T-helper 17 cell (primary cell): ENCODE measurements around the gene CCR7. TPM values are rescaled to one million over a fixed set of nuclear protein-coding genes. Genes with fewer than 3 reads are reported as not detected.
A peak's percentile ranks its signal among the peaks of the same experiment; 100 is the strongest.

Experiments
- ATAC-seq: fragments of 150-1000 bp; cut with Tn5 transposase; 2 replicates; pipeline ENCODE4 v1.10.0; 2021; ENCODE audit warnings: mild to moderate bottlenecking, moderate library complexity
- DNase-seq, 3 donors: peaks; one replicate each; pipeline versions ENCODE4 v3.0.0 to v3.0.0-alpha.2; 2020 to 2021
- H3K9me3 ChIP-seq: one replicate; pipeline ENCODE4 v1.7.0; 2013; ENCODE audit warnings: low read length, mild to moderate bottlenecking; ENCODE audit not compliant: control insufficient read depth, poor library complexity, severe bottlenecking
- H3K27ac Mint-ChIP-seq: one replicate; pipeline ENCODE4 v1.8.0; 2022; ENCODE audit warnings: mild to moderate bottlenecking, moderate library complexity, mixed read lengths
- H3K27me3 Mint-ChIP-seq: one replicate; pipeline ENCODE4 v1.8.0; 2022; ENCODE audit warnings: mixed read lengths
- H3K36me3 Mint-ChIP-seq: one replicate; pipeline ENCODE4 v1.8.0; 2022; ENCODE audit warnings: low read depth, mixed read lengths
- H3K4me1 Mint-ChIP-seq: one replicate; pipeline ENCODE4 v1.8.0; 2022; ENCODE audit warnings: mild to moderate bottlenecking, mixed read lengths
- H3K4me3 Mint-ChIP-seq: one replicate; pipeline ENCODE4 v1.8.0; 2022; ENCODE audit warnings: mild to moderate bottlenecking, moderate library complexity, mixed read lengths
- total RNA-seq, 4 donors: library from RNA in 2 of 4; stranded (reverse) in 2 of 4; gene quantifications; one replicate each; pipeline ENCODE4 v1.2.3 and lab custom pipeline; 2022 to 2026

The CCR7 gene
- total RNA-seq, 2 donors from 2014 or later: 165 to 182 TPM

DNA sequence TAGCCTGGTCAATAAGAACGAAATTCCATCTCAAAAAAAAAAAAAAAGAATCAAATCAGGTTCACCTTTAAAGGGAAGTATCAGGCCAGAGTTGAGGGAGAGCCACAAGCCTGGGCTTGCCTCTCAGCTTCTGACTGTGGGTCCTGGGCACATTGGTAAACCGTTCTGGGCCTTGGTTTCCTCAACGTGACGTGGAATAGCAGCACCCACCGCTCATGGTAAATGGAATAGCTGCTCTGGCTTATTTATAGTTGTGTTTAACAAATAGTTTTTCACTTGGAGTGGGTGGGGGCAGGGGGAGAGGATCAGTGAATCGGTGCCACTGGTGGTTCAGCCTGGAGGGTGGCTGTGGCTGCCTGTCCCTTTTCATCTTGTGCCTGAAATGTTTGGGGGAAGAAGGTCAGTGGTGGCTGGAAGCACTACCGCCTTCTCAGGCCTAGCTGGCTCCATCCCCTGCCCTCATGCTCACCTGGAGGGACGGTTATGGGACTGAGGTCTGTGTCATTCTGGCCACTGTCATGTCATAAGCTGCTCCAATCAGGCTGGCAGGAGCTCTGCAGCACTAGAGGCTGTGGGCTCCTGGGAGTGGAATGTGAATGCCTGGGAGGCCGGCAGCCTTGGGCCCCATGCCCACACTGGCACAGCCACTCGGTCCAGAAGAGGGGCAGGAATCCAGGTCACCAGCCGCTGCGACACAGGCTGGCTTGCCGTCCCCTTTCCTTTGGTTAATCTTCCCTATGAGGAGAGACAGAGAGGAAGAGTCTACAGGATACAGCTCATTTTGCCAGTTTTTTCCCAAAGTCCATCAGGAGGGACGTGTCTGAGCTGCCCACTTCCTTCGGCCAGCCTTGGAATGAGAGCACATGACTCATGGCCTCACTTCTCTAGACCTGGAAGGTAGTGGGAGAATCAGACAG, 27.0 kb downstream of the CCR7 start:
- peak overlapping the region; percentile 99 for H3K27ac Mint-ChIP-seq
- peaks cover 1% of the 10 kb centered on the region for H3K36me3 Mint-ChIP-seq
- H3K27me3 Mint-ChIP-seq: no peaks in the 10 kb centered on the region
- ATAC-seq (no peak), DNase-seq (no peak)
- H3K4me1 Mint-ChIP-seq: peaks cover 75% of the 10 kb centered on the region
- H3K4me3 Mint-ChIP-seq: no peak overlapping the region
- H3K9me3 ChIP-seq: no peaks in the 10 kb centered on the region

DNA sequence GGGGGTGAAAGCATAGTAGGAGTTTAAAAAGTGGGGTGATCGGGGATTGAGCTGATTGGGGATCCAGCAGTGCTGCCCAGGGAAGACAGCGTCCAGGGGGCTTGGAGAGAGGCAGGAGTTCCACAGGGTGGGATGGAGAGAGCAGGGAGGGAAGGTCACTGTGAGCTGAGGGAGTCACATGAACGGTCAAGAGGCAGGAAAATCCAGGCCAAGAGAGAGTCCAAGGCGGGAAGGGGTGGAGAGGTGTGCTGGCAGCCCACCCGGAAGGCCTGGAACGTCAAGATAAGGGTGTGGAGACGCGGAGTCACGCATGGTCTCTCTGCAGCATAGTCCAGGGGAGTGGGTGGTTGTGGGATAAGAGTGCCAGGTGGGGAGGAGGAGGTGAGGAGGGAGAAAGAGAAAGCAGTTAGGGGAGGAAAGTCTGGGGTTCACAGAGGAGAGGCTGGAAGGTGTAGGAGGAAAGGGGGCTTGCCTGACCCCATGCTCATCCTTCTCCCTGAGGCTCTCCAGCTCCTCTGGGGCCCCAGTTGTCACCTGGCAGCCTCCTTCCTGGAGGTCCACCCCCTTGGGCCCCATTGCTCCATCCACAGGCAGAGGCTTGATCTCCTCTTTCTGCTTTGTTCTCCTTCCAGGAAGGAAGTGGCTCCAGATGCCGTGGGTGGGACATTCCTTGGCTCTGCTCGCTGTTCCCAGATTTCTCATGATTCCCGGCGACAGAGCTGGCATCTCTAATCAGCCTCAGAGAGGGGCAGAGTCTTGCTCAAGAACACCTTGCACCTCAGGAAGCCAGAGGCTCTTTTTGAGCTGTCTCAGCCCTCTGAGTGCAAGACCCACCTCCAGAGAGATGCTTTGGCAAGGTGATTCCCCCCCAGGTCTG, 28.7 kb downstream of the CCR7 start:
- Mint-ChIP-seq H3K4me3 (peak overlapping the region; percentile 36), H3K27ac (peak overlapping the region; percentile 99)
- no peak for DNase-seq

GRCh38 chr17:40535924-40536294, 29.4 kb downstream of the CCR7 start:
- Mint-ChIP-seq H3K27me3 (no peaks in the 10 kb centered on the region), H3K27ac (peak overlapping the region; percentile 99), H3K4me1 (peaks cover 72% of the 10 kb centered on the region), H3K4me3 (no peak overlapping the region), H3K36me3 (peaks cover 2% of the 10 kb centered on the region)
- ATAC-seq (no peak), DNase-seq (no peak)
- no peaks in the 10 kb centered on the region for H3K9me3 ChIP-seq

More for the DNA sequence above, 28.7 kb downstream of the CCR7 start:
- H3K27me3 Mint-ChIP-seq: no peaks in the 10 kb centered on the region
- H3K36me3 Mint-ChIP-seq: peaks cover 2% of the 10 kb centered on the region
- no peak for ATAC-seq
- H3K9me3 ChIP-seq: no peaks in the 10 kb centered on the region
- H3K4me1 Mint-ChIP-seq: peaks cover 76% of the 10 kb centered on the region

- ATAC-seq: no peak
- Mint-ChIP-seq H3K27ac (peak overlapping the region; percentile 99), H3K4me1 (peaks cover 72% of the 10 kb centered on the region), H3K36me3 (peaks cover 2% of the 10 kb centered on the region), H3K27me3 (no peaks in the 10 kb centered on the region), H3K4me3 (no peak overlapping the region)
- DNase-seq: no peak
- no peaks in the 10 kb centered on the region for H3K9me3 ChIP-seq
Observed at GRCh38 chr17:40535438-40535837, 29.8 kb downstream of the CCR7 start.

DNA sequence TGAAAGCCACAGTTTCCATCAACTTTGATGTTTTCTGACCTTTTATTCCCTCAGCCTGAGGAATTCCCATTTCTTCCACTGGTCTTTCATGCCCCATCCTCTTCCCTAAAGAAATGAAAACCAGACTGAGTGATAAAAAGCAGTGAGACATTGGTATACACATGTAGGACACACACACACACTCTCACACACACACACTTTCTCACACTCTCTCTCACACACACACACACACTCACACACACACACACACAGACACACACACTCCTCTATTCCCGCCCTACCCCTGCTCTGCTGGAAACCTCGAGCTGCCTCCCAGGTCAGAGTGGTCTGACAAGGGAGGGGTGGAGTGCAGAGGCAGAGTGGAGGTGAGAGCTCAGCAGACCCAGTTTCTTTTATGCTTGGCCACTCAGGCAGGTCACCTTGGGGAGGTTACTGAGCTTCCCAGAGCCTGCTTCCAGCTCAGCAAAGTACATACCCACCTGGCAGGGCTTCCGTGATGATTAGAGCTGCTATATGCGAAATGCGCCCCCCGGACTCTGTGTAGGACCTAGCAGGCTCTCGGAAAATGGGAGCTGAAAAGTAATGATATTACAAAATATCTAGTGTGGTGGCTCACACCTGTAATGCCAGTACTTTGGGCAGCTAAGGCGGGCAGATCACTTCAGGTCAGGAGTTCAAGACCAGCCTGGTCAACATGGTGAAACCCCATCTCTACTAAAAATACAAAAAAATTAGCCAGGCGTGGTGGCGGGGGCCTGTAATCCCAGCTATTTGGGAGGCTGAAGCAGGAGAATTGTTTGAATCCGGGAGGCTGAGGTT, 30.7 kb downstream of the CCR7 start:
- no peaks in the 10 kb centered on the region for H3K27me3 Mint-ChIP-seq

GRCh38 chr17:40533896-40534295, 31.4 kb downstream of the CCR7 start:
- Mint-ChIP-seq H3K4me3 (peak overlapping the region; percentile 78), H3K27me3 (no peaks in the 10 kb centered on the region), H3K36me3 (peaks cover 2% of the 10 kb centered on the region), H3K4me1 (peaks cover 61% of the 10 kb centered on the region), H3K27ac (peak overlapping the region; percentile 98)
- H3K9me3 ChIP-seq: no peaks in the 10 kb centered on the region
- ATAC-seq (no peak), DNase-seq (no peak)

More for the DNA sequence above, 30.7 kb downstream of the CCR7 start:
- no peak overlapping the region for H3K4me3 Mint-ChIP-seq
- H3K36me3 Mint-ChIP-seq: peaks cover 2% of the 10 kb centered on the region
- DNase-seq: no peak
- ATAC-seq: no peak
- peak overlapping the region; percentile 98 for H3K27ac Mint-ChIP-seq
- peaks cover 67% of the 10 kb centered on the region for H3K4me1 Mint-ChIP-seq
- H3K9me3 ChIP-seq: no peaks in the 10 kb centered on the region

GRCh38 chr17:40532520-40533253, 32.6 kb downstream of the CCR7 start:
- no peak for DNase-seq
- no peaks in the 10 kb centered on the region for H3K27me3 Mint-ChIP-seq
- H3K27ac Mint-ChIP-seq: peak overlapping the region; percentile 98
- H3K9me3 ChIP-seq: no peaks in the 10 kb centered on the region
- no peak overlapping the region for H3K4me3 Mint-ChIP-seq
- peaks cover 59% of the 10 kb centered on the region for H3K4me1 Mint-ChIP-seq
- peaks cover 2% of the 10 kb centered on the region for H3K36me3 Mint-ChIP-seq
- no peak for ATAC-seq

- DNase-seq (peak in 1 of 3 donors; percentile 55), ATAC-seq (peak; percentile 7)
- H3K36me3 Mint-ChIP-seq: peaks cover 2% of the 10 kb centered on the region
- peaks cover 45% of the 10 kb centered on the region for H3K4me1 Mint-ChIP-seq
- no peaks in the 10 kb centered on the region for H3K27me3 Mint-ChIP-seq
- H3K4me3 Mint-ChIP-seq: peak overlapping the region; percentile 66
- H3K27ac Mint-ChIP-seq: peak overlapping the region; percentile 98
- no peaks in the 10 kb centered on the region for H3K9me3 ChIP-seq
Observed at GRCh38 chr17:40531051-40531991, 34.0 kb downstream of the CCR7 start.

DNA sequence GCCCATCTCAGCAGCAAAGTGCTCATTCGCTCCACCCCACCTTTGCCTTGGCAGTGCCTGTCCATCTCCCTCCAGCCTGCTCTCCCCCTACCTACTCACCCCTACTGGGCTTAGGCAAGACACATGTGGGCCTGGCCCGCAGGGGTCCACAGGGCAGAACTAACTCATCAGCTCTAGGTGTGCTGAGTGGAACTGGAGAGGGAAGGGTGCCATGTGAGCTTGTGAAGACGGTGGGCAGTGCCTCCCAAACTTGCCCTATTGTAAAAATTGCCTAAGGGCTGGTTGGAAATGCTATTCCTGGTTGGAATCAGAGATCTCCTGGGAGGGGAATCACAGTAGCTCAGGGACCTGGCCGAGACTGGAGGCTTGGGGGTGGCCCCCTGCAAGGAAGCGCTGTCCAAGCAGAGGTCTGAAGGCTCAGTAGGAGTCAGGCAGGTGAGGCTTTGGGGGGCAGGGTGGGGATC, 34.7 kb downstream of the CCR7 start:
- peaks cover 39% of the 10 kb centered on the region for H3K4me1 Mint-ChIP-seq
- peak overlapping the region; percentile 98 for H3K27ac Mint-ChIP-seq
- no peak for ATAC-seq
- no peaks in the 10 kb centered on the region for H3K27me3 Mint-ChIP-seq
- no peak for DNase-seq
- no peaks in the 10 kb centered on the region for H3K9me3 ChIP-seq
- peaks cover 2% of the 10 kb centered on the region for H3K36me3 Mint-ChIP-seq
- no peak overlapping the region for H3K4me3 Mint-ChIP-seq

DNA sequence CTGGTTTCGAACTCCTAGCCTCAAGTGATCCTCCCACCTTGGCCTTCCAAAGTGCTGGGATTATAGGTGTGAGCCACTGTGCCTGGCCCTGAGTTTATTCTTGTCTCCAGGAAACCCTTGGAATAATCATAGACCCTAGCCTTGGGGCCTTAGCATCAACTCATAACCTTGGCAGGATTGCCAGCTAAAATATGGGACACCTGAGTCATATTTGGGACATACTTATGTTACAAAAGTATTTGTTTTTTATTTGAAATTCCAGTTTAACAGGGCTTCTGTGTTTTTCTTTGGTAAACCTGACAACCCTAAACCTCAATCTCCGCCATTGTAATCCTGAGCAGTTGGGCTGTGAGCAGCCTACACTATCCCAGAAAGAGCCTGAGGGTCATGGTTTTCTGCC, 35.3 kb downstream of the CCR7 start:
- H3K36me3 Mint-ChIP-seq: peaks cover 2% of the 10 kb centered on the region
- no peak for ATAC-seq
- no peaks in the 10 kb centered on the region for H3K27me3 Mint-ChIP-seq
- no peak overlapping the region for H3K4me3 Mint-ChIP-seq
- DNase-seq: no peak
- H3K27ac Mint-ChIP-seq: no peak overlapping the region
- H3K4me1 Mint-ChIP-seq: peaks cover 39% of the 10 kb centered on the region
- H3K9me3 ChIP-seq: no peaks in the 10 kb centered on the region

- no peaks in the 10 kb centered on the region for H3K27me3 Mint-ChIP-seq
- peak overlapping the region; percentile 36 for H3K4me3 Mint-ChIP-seq
- no peaks in the 10 kb centered on the region for H3K9me3 ChIP-seq
- H3K27ac Mint-ChIP-seq: peak overlapping the region; percentile 19
- DNase-seq: no peak
- H3K4me1 Mint-ChIP-seq: peaks cover 33% of the 10 kb centered on the region
- H3K36me3 Mint-ChIP-seq: peaks cover 4% of the 10 kb centered on the region
- no peak for ATAC-seq
Observed at GRCh38 chr17:40528692-40529417, 36.4 kb downstream of the CCR7 start.
